ENCODE measurements around the gene PPM1F.

The PPM1F gene

GRCh38 chr22:21952586-21953571 is at the start of gene PPM1F:
PPM1F (minus strand) TSS chr22:21952848; CDS start chr22:21946048, 6,800 bp downstream.
- no peaks in the 10 kb centered on the region for H3K4me1 ChIP-seq (ENCODE audit: control insufficient read depth, insufficient read depth, low read length)
- H3K27me3 ChIP-seq (ENCODE audit: control insufficient read depth, insufficient read depth, low read length): peaks cover 8% of the 10 kb centered on the region
- no peaks in the 10 kb centered on the region for H3K36me3 ChIP-seq (ENCODE audit: control insufficient read depth, insufficient read depth, low read length)
- peak within 1 kb of the TSS; percentile 65 for H3K9ac ChIP-seq (ENCODE audit: low read depth, low read length)
- H3K4me3 ChIP-seq (ENCODE audit: low read depth, low read length): peak within 1 kb of the TSS; percentile 78
- H3K9me3 ChIP-seq (ENCODE audit: control insufficient read depth, insufficient read depth, low read length): no peaks in the 10 kb centered on the region

- Histone ChIP-seq H3K27me3 (ENCODE audit: control insufficient read depth, insufficient read depth, low read length) (peaks cover 92% of the 10 kb centered on the region), H3K36me3 (ENCODE audit: control insufficient read depth, insufficient read depth, low read length) (no peaks in the 10 kb centered on the region), H3K4me1 (ENCODE audit: control insufficient read depth, insufficient read depth, low read length) (no peaks in the 10 kb centered on the region), H3K4me3 (ENCODE audit: low read depth, low read length) (no peak overlapping the region), H3K9ac (ENCODE audit: low read depth, low read length) (no peak overlapping the region), H3K9me3 (ENCODE audit: control insufficient read depth, insufficient read depth, low read length) (no peaks in the 10 kb centered on the region)
Measured at GRCh38 chr22:22001664-22002525, 49.2 kb upstream of the PPM1F start.

GRCh38 chr22:21998595-21999247 is 46.1 kb upstream of the PPM1F start:
- Histone ChIP-seq H3K9ac (ENCODE audit: low read depth, low read length) (no peak overlapping the region), H3K9me3 (ENCODE audit: control insufficient read depth, insufficient read depth, low read length) (no peaks in the 10 kb centered on the region), H3K4me3 (ENCODE audit: low read depth, low read length) (no peak overlapping the region), H3K27me3 (ENCODE audit: control insufficient read depth, insufficient read depth, low read length) (peaks cover 95% of the 10 kb centered on the region), H3K4me1 (ENCODE audit: control insufficient read depth, insufficient read depth, low read length) (no peaks in the 10 kb centered on the region), H3K36me3 (ENCODE audit: control insufficient read depth, insufficient read depth, low read length) (no peaks in the 10 kb centered on the region)

GRCh38 chr22:21996175-21996720 is 43.6 kb upstream of the PPM1F start:
- no peaks in the 10 kb centered on the region for H3K36me3 ChIP-seq (ENCODE audit: control insufficient read depth, insufficient read depth, low read length)
- no peaks in the 10 kb centered on the region for H3K9me3 ChIP-seq (ENCODE audit: control insufficient read depth, insufficient read depth, low read length)
- H3K4me3 ChIP-seq (ENCODE audit: low read depth, low read length): no peak overlapping the region
- peaks cover 95% of the 10 kb centered on the region for H3K27me3 ChIP-seq (ENCODE audit: control insufficient read depth, insufficient read depth, low read length)
- H3K9ac ChIP-seq (ENCODE audit: low read depth, low read length): no peak overlapping the region
- no peaks in the 10 kb centered on the region for H3K4me1 ChIP-seq (ENCODE audit: control insufficient read depth, insufficient read depth, low read length)

- Histone ChIP-seq H3K4me1 (ENCODE audit: control insufficient read depth, insufficient read depth, low read length) (no peaks in the 10 kb centered on the region), H3K9ac (ENCODE audit: low read depth, low read length) (no peak overlapping the region), H3K9me3 (ENCODE audit: control insufficient read depth, insufficient read depth, low read length) (no peaks in the 10 kb centered on the region), H3K4me3 (ENCODE audit: low read depth, low read length) (no peak overlapping the region), H3K36me3 (ENCODE audit: control insufficient read depth, insufficient read depth, low read length) (no peaks in the 10 kb centered on the region), H3K27me3 (ENCODE audit: control insufficient read depth, insufficient read depth, low read length) (peaks cover 95% of the 10 kb centered on the region)
Measured at GRCh38 chr22:21995660-21996059, 43.0 kb upstream of the PPM1F start.

- Histone ChIP-seq H3K4me1 (ENCODE audit: control insufficient read depth, insufficient read depth, low read length) (no peaks in the 10 kb centered on the region), H3K9me3 (ENCODE audit: control insufficient read depth, insufficient read depth, low read length) (no peaks in the 10 kb centered on the region), H3K36me3 (ENCODE audit: control insufficient read depth, insufficient read depth, low read length) (no peaks in the 10 kb centered on the region), H3K9ac (ENCODE audit: low read depth, low read length) (no peak overlapping the region), H3K27me3 (ENCODE audit: control insufficient read depth, insufficient read depth, low read length) (peaks cover 96% of the 10 kb centered on the region), H3K4me3 (ENCODE audit: low read depth, low read length) (no peak overlapping the region)
Measured at GRCh38 chr22:21994881-21995444, 42.3 kb upstream of the PPM1F start.

GRCh38 chr22:21992593-21993237 is 40.1 kb upstream of the PPM1F start:
- Histone ChIP-seq H3K4me3 (ENCODE audit: low read depth, low read length) (no peak overlapping the region), H3K27me3 (ENCODE audit: control insufficient read depth, insufficient read depth, low read length) (peaks cover 97% of the 10 kb centered on the region), H3K9me3 (ENCODE audit: control insufficient read depth, insufficient read depth, low read length) (no peaks in the 10 kb centered on the region), H3K4me1 (ENCODE audit: control insufficient read depth, insufficient read depth, low read length) (no peaks in the 10 kb centered on the region), H3K9ac (ENCODE audit: low read depth, low read length) (no peak overlapping the region), H3K36me3 (ENCODE audit: control insufficient read depth, insufficient read depth, low read length) (no peaks in the 10 kb centered on the region)

GRCh38 chr22:21991774-21992173 is 39.1 kb upstream of the PPM1F start:
- Histone ChIP-seq H3K36me3 (ENCODE audit: control insufficient read depth, insufficient read depth, low read length) (no peaks in the 10 kb centered on the region), H3K9me3 (ENCODE audit: control insufficient read depth, insufficient read depth, low read length) (no peaks in the 10 kb centered on the region), H3K9ac (ENCODE audit: low read depth, low read length) (no peak overlapping the region), H3K4me1 (ENCODE audit: control insufficient read depth, insufficient read depth, low read length) (no peaks in the 10 kb centered on the region), H3K4me3 (ENCODE audit: low read depth, low read length) (no peak overlapping the region), H3K27me3 (ENCODE audit: control insufficient read depth, insufficient read depth, low read length) (peaks cover 100% of the 10 kb centered on the region)

- Histone ChIP-seq H3K9ac (ENCODE audit: low read depth, low read length) (no peak overlapping the region), H3K4me3 (ENCODE audit: low read depth, low read length) (no peak overlapping the region), H3K27me3 (ENCODE audit: control insufficient read depth, insufficient read depth, low read length) (peaks cover 97% of the 10 kb centered on the region), H3K4me1 (ENCODE audit: control insufficient read depth, insufficient read depth, low read length) (no peaks in the 10 kb centered on the region), H3K9me3 (ENCODE audit: control insufficient read depth, insufficient read depth, low read length) (no peaks in the 10 kb centered on the region), H3K36me3 (ENCODE audit: control insufficient read depth, insufficient read depth, low read length) (no peaks in the 10 kb centered on the region)
Measured at GRCh38 chr22:21991304-21991596, 38.6 kb upstream of the PPM1F start.

GRCh38 chr22:21990445-21991303 is 38.0 kb upstream of the PPM1F start:
- H3K4me1 ChIP-seq (ENCODE audit: control insufficient read depth, insufficient read depth, low read length): no peaks in the 10 kb centered on the region
- H3K9me3 ChIP-seq (ENCODE audit: control insufficient read depth, insufficient read depth, low read length): no peaks in the 10 kb centered on the region
- peaks cover 92% of the 10 kb centered on the region for H3K27me3 ChIP-seq (ENCODE audit: control insufficient read depth, insufficient read depth, low read length)
- no peak overlapping the region for H3K4me3 ChIP-seq (ENCODE audit: low read depth, low read length)
- no peaks in the 10 kb centered on the region for H3K36me3 ChIP-seq (ENCODE audit: control insufficient read depth, insufficient read depth, low read length)
- H3K9ac ChIP-seq (ENCODE audit: low read depth, low read length): no peak overlapping the region
